Measurements from ENCODE around the gene CES1. TPM values are rescaled to one million over a fixed set of nuclear protein-coding genes. Genes with fewer than 3 reads are reported as not detected.

CES1 gene
- total and polyA plus RNA-seq, 2 of the 8 experiments (the other 6 are each of a cell fraction or from before 2014, with no cell fraction given) = 0.91 to 1.2 TPM

- no peak for DNase-seq (ENCODE audit: low read depth in 1 of 2, low spot score in 2 of 2)
- CTCF ChIA-PET (ENCODE audit: partially characterized antibody) = no interaction called here
- Histone ChIP-seq H3K56ac (replicated peaks; ENCODE audit: insufficient read length, low read depth, low read length) (no peak overlapping the region), H3K4ac (replicated peaks; ENCODE audit: insufficient read length, low read depth, low read length) (no peak overlapping the region), H4K8ac (ENCODE audit: extremely low read depth, insufficient read depth, low read length) (no peak overlapping the region), H2BK12ac (ENCODE audit: low read depth, low read length) (no peak overlapping the region), H3K14ac (ENCODE audit: insufficient read length) (no peak overlapping the region), H3K27ac (ENCODE audit: low read depth, low read length) (no peak overlapping the region), H2BK15ac (ENCODE audit: low read length) (no peak overlapping the region), H3K4me2 (ENCODE audit: insufficient read depth in 1 of 2, low read depth in 2 of 2, low read length in 2 of 2) (no peak overlapping the region), H3K18ac (ENCODE audit: extremely low read depth, low read length) (no peak overlapping the region), H4K91ac (replicated peaks; ENCODE audit: insufficient read length, low read length) (no peak overlapping the region), H3K79me2 (ENCODE audit: control insufficient read depth in 1 of 2, insufficient read depth in 2 of 2, low read length in 2 of 2) (no peaks in the 10 kb centered on the region), H3K4me3 (ENCODE audit: extremely low read depth in 1 of 4, insufficient read depth in 2 of 4, low read depth in 3 of 4, low read length in 4 of 4) (no peak overlapping the region), H4K5ac (ENCODE audit: insufficient read length, low read depth, low read length) (no peak overlapping the region), H3K23ac (ENCODE audit: insufficient read length) (no peak overlapping the region), H2BK5ac (ENCODE audit: low read depth, low read length) (no peak overlapping the region), H3K36me3 (ENCODE audit: control insufficient read depth in 2 of 4, insufficient read depth in 4 of 4, low read length in 3 of 4) (no peaks in the 10 kb centered on the region), H3K9me3 (ENCODE audit: insufficient read depth in 2 of 2, low read depth in 1 of 2, low read length in 1 of 2) (no peaks in the 10 kb centered on the region), H3K79me1 (ENCODE audit: low read depth, low read length) (no peaks in the 10 kb centered on the region), H3K27me3 (replicated peaks in 1 of 4; ENCODE audit: control insufficient read depth in 3 of 4, extremely low read depth in 1 of 4, insufficient read depth in 3 of 4, low read length in 3 of 4) (no peaks in the 10 kb centered on the region), H3K4me1 (replicated peaks in 1 of 4; ENCODE audit: control insufficient read depth in 3 of 4, insufficient read depth in 4 of 4, low read length in 3 of 4) (no peaks in the 10 kb centered on the region), H2BK20ac (ENCODE audit: low read length) (no peak overlapping the region), H2AFZ (ENCODE audit: low read length) (no peak overlapping the region), H2AK5ac (ENCODE audit: low read depth, low read length) (no peak overlapping the region; the same call in 1 of the 2 replicates), H3K23me2 (ENCODE audit: low read depth, low read length) (no peaks in the 10 kb centered on the region), H3K9ac (replicated peaks in 1 of 4; ENCODE audit: extremely low read depth in 1 of 4, low read depth in 3 of 4, low read length in 3 of 4) (no peak overlapping the region), H4K20me1 (replicated peaks in 1 of 2; ENCODE audit: control insufficient read depth in 1 of 2, insufficient read depth in 2 of 2, low read length in 2 of 2) (no peaks in the 10 kb centered on the region), H2BK120ac (replicated peaks; ENCODE audit: low read depth, low read length) (no peak overlapping the region)
- TF ChIP-seq, protein P1, sequence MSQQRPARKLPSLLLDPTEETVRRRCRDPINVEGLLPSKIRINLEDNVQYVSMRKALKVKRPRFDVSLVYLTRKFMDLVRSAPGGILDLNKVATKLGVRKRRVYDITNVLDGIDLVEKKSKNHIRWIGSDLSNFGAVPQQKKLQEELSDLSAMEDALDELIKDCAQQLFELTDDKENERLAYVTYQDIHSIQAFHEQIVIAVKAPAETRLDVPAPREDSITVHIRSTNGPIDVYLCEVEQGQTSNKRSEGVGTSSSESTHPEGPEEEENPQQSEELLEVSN (IDR thresholded peaks at IDR 0.05) = no peak
- TF ChIP-seq POU5F1 (IDR thresholded peaks at IDR 0.05; ENCODE audit: low read depth, low read length) (no peak), SUZ12 (IDR thresholded peaks at IDR 0.05; ENCODE audit: low read length) (no peak), RFX5 (IDR thresholded peaks at IDR 0.05; ENCODE audit: borderline replicate concordance, low read depth, low read length) (no peak)
- POLR2A ChIA-PET (ENCODE audit: partially characterized antibody) = no interaction called here
- WGBS, 2 experiments (ENCODE audit: extremely low coverage in 1 of 2, insufficient coverage in 1 of 2, insufficient read length in 1 of 2, insufficient replicate concordance in 2 of 2, low coverage in 1 of 2, low lambda C conversion rate in 2 of 2, missing lambda C conversion rate in 1 of 2) = 100% methylated on average over 2 of the region's 2 CpGs; no CpG with 5 or more reads in 1 of the 2 experiments
- FAIRE-seq = no peak
Measured at GRCh38 chr16:55778757-55779156, 54.1 kb downstream of the CES1 start.

All from H1 (cell line).